Measurements from ENCODE around the gene HTR2B.
"Not testable (repeated sequence)": the region's sequence is repeated elsewhere in the genome, so short reads cannot be mapped to it uniquely, and the experiment has no call there.

The HTR2B gene
- 0.06 to 0.09 reads per million in 2 experiments for total RNA-seq

- no peak for DNase-seq (ENCODE audit: low read depth)
Observed at GRCh38 chr2:231124838-231125568, at the start of gene HTR2B. HTR2B (minus strand) TSS chr2:231125042; CDS start chr2:231123764, 1,278 bp downstream.

- DNase-seq (ENCODE audit: low read depth): no peak
Observed at GRCh38 chr2:231174211-231174651, 49.4 kb upstream of the HTR2B start.

GRCh38 chr2:231172025-231172424 is 47.2 kb upstream of the HTR2B start:
- no peak for DNase-seq (ENCODE audit: low read depth)

DNA sequence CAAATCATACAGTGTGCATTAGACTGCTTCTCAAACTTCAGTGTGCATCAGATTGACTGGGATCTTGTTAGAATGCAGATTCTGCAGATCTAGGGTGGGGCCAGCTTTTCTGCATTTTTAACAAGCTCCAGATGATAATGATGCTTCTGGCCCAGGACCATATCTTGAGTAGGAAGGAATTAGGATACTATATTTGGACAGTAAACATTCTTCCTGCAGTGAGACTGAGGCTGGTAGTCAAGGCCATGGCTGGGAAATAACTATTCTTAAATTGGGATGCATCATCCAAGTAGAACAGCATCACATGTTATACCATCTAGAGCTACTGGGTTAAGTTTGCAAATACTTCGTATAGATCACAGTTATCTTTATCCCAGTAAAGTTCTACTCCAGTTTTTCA is 45.2 kb upstream of the HTR2B start:
- no peak for DNase-seq (ENCODE audit: low read depth)

DNA sequence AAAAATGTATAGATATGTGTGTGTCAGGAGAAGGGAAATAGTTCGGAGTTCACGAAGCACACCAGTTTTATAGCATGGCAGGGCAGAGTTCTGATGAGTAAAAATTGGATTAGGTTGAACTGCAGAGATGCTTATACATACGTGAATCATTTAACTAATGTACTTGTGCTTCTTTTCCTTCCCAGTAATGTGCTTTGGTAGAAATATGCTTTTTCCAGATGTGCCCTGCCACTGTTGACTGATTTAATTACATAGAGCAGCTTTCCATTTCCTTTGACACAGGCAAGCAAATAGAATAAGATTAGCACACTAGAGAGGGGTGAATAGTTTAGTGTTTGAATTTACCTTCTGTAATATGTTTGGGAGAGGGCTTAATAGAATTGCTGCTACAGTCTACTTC is 44.6 kb upstream of the HTR2B start:
- no peak for DNase-seq (ENCODE audit: low read depth)

DNA sequence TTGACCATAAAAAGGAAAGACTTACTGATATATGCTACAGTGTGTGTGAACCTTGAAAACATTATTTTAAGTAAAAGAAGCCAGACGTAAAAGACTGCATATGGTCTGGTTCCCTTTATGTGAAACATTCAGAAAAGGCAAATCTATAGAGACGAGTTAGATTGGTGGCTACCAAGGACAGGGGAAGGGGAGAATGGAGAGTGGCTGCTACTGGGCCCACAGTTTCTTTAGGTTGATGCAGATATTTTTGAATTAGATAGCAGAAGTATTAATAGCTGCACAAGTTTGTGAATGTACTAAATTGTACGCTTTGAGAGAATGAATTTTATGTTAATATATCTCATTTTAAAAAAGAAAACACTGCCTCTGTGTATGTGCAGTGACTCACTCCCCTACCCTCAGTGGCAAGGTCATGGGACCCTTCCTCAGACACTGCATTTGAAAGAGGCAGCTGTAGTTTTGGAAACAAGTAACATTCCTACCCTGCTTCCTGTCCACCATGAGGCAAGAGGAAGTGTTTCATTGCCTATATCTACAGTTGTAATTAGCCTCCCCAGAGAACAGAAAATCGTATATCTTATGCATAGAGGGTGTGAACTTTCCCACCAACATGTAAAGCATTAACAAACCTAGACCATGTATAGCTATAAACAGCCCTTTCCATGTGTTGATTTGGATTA is 43.8 kb upstream of the HTR2B start:
- DNase-seq (ENCODE audit: low read depth): no peak

DNA sequence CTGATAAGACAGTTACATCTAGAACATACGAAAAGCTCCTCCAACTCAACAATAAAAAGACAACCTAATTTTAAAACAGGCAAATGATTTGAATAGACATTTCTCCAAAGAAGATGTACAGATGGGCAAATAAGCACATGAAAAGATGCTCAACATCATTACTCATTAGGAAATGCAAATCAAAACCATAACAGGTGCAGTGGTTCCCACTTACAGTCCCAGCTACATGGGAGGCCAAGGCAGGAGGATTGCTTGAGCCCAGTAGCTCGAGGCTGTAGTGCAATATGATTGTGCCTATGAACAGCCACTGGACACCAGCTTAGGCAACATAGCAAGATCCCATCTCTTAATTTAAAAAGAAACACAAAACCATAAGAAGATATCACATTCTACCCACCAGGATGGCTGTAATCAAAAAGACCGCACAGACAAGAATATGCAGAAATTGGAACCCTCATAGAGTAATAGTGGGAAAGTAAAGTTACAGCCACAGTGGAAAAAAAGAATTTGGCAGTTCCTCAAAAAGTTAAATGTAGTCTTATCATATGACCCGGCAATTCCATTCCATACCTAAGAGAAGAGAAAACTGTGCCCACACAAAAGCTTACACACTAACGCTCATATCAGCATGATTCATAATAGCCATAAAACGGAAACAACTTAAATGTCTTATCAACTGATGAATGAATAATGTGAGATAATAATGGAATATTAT is 43.1 kb upstream of the HTR2B start:
- no peak for DNase-seq (ENCODE audit: low read depth)

GRCh38 chr2:231163414-231164095 is 38.7 kb upstream of the HTR2B start:
- DNase-seq (ENCODE audit: low read depth): no peak

DNA sequence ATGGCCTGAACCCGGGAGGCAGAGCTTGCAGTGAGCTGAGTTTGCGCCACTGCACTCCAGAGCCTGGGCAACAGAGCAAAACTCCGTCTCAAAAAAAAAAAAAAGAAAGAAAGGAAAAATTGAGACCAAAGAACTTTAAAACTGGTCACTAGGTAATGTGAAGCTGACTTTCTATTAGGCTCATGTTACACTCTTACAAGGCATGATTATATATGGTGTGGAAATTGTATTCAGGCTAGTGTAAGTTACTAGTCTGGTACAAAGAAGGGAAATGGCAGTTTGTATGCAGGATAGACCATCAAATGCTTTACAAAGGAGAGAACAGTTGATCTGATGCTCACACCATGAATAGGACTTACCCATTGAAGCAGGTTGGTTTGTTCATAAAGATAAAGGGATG is 38.2 kb upstream of the HTR2B start:
- DNase-seq (ENCODE audit: low read depth): no peak

DNA sequence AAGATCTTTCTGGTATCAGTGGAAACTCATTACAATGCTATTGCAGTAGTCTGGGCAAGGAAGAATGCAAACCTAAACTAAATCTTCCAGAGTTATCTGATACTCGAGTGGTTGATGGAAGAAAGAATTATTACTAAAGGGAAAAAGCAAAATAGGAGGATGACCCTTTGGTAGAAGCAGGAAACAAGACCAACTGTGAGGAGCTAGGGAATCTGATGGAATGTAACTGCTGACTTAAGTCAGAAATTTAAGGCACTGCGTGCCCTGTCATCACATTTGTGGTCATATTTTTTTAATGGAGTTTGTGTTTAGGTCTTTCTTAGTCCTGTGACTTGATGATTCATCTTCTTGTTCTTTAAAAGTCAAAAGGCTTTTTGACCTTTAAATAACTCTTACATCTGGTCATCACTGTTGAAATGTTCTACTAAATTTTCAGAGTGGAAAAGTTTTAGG is 37.1 kb upstream of the HTR2B start:
- DNase-seq (ENCODE audit: low read depth): no peak

DNA sequence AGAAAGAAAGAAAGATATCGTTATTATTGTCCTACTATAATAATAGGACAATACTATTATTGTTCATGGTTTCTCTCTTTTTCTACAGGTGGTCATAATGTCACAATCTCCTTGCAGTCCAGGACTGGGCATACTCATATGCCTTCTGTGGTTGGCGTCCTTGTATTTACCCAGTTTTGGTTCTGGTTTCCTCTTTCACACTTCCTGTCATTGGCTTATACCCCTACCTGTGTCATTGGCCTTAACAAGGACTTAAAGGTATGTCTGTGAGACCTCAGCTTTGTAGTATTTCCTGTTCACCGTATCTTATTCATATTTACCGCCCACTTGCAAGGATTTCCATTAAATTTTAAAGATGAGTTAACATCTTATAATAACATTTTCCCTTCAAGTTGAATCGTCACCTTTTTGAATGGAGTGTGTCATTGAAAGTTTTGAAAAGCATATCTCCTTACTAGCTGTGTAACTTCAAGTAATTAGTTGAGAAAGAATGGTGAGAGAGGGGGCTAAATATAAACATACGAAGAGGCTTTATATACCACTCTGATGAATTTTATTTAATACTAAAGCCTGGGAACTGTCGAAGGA is 36.5 kb upstream of the HTR2B start:
- no peak for DNase-seq (ENCODE audit: low read depth)

DNA sequence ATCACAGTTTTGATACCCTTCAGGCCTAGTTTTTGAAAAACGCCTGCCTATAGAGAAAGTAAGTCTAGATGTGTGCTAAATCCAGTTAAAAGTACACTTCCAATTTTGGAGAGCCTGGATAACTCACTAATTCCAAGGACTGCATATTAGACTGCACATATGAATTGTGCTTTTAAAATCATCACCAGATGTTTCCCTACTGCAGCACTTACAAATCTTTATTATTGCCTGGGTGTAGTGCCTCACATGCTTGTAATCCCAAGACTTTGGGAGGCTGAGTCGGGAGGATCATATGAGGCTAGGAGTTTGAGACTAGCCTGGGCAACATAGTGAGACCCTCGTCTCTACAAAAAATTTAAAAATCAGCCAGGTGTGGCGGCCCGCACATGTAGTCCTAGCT is 35.9 kb upstream of the HTR2B start:
- DNase-seq (ENCODE audit: low read depth): no peak

- DNase-seq (ENCODE audit: low read depth): no peak
Observed at GRCh38 chr2:231159306-231159705, 34.5 kb upstream of the HTR2B start.

DNA sequence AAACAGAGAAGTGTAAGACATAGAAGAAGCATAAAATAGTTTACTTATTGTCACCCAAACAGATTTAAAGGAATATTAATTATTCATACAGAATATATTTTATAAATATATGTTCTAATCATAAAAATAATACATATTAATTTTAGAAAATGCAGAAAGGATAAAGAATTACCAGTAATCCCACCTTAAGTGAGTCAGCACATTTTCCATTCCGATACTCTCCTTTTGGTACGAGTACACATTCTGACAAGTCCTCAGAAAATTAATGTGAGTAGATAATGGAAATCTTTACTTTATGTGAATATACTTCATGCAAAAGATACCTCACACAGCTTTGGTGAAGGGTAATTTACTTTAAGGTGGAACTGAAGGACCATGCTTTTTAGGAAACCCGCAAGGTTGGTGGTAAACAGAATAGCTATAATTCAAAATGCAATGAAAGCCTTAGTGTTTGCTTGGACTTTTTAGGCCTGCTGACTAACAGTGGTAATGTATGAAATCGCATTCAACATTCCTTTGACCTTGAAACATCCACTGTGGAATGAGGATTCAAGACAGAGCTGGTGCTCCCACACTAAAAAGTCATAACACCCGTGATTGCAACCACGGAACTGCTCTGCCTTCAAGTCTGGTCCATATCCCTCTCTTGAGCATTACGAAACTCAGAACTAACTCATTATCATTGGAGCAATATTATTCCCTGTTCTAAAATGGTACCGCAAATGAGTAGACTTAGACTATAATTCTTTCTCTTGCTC is 28.1 kb upstream of the HTR2B start:
- DNase-seq (ENCODE audit: low read depth): no peak

GRCh38 chr2:231146665-231147064 is 21.8 kb upstream of the HTR2B start:
- DNase-seq (ENCODE audit: low read depth): no peak

GRCh38 chr2:231144896-231145295 is 20.1 kb upstream of the HTR2B start:
- DNase-seq (ENCODE audit: low read depth): no peak

GRCh38 chr2:231140808-231141207 is 16.0 kb upstream of the HTR2B start:
- not testable (repeated sequence) for DNase-seq (ENCODE audit: low read depth)

DNA sequence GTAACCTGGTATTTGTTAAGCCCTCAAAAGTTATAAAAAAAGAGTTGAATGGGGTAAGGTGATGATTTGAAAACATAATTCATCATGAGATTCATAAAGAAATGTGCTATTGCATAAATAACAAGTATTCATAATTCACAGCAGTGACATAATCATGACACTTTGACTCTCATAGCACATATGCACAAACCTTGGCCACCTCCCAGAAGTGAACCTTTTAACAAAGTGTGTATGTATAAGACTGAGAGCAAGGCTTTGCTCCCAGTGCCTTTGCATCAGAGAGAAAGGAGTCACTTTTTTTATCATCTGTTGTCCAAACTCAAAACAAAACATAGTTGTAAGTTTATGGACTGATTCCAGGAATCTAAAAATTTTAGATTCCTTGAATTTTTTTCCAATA is 15.0 kb upstream of the HTR2B start:
- no peak for DNase-seq (ENCODE audit: low read depth)

GRCh38 chr2:231138699-231139098 is 13.9 kb upstream of the HTR2B start:
- no peak for DNase-seq (ENCODE audit: low read depth)

GRCh38 chr2:231134910-231135655 is 10.2 kb upstream of the HTR2B start:
- DNase-seq (ENCODE audit: low read depth): no peak

All from T follicular helper cell (primary cell).